Subcutaneous abdominal adipose tissue (tissue), 5 donors: ENCODE measurements around the gene STX19.

ENCODE experiments used
- H3K27ac ChIP-seq: one replicate; pipeline ENCODE4 v1.7.0; 2013; ENCODE audit warnings: low read depth, mild to moderate bottlenecking, inconsistent platforms, low read length, moderate library complexity
- H3K27me3 ChIP-seq, 5 donors: one replicate each; pipeline ENCODE4 v1.7.0; 2013; ENCODE audit warnings: low read length in 5 of 5, inconsistent platforms in 1 of 5; ENCODE audit not compliant: control insufficient read depth in 5 of 5, insufficient read depth in 4 of 5
- H3K36me3 ChIP-seq, 5 donors: one replicate each; pipeline ENCODE4 v1.7.0; 2013; ENCODE audit warnings: low read length in 5 of 5; ENCODE audit not compliant: control insufficient read depth in 5 of 5, insufficient read depth in 5 of 5
- H3K4me1 ChIP-seq, 5 donors: one replicate each; pipeline ENCODE4 v1.7.0; 2013; ENCODE audit warnings: low read length in 5 of 5, mild to moderate bottlenecking in 3 of 5, moderate library complexity in 1 of 5; ENCODE audit not compliant: control insufficient read depth in 5 of 5, insufficient read depth in 5 of 5
- H3K4me3 ChIP-seq, 5 donors: one replicate each; pipeline ENCODE4 v1.7.0; 2013; ENCODE audit warnings: low read length in 5 of 5, low read depth in 1 of 5
- H3K9ac ChIP-seq, 5 donors: one replicate each; pipeline ENCODE4 v1.7.0; 2013; ENCODE audit warnings: low read length in 5 of 5, mild to moderate bottlenecking in 4 of 5, moderate library complexity in 3 of 5
- H3K9me3 ChIP-seq, 5 donors: one replicate each; pipeline ENCODE4 v1.7.0; 2013; ENCODE audit warnings: low read length in 5 of 5; ENCODE audit not compliant: control insufficient read depth in 5 of 5
- donor health status: healthy.
- donor health status: healthy.
- donor health status: healthy.
- donor health status: healthy.
- donor health status: healthy.

The STX19 gene

DNA sequence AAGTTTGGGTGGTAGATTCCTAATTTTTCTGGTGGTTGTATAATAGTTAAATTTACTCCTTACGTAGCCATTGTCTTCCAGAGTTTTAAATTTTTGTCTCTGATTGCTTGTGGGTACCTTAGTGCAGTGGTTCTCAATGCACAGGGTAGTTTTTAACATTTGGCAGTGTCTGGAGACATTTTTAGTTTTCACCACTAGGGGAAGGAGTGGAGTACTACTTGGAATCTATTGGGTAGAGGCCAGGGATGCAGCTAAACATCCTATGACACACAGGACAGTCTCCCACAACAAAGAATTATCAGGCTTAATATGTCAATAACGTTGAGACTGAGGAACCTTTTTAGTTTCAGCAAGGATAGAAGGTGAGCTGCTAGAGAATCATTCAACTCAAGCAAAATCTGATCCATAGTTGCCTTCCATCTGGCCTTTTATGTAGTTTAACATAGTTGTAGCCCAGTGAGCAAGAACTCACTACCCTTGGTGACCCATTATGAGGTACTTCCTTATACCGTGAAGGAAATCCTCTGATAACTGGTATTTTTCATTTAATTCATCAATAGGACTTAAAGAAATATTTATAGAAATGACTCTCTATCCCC, 8.6 kb upstream of the STX19 start:
- Histone ChIP-seq H3K9me3 (peaks cover 0 to 2% (median 0%) of the 10 kb centered on the region in 5 donors), H3K4me3 (no peak overlapping the region), H3K4me1 (no peaks in the 10 kb centered on the region), H3K27me3 (no peaks in the 10 kb centered on the region), H3K9ac (no peak overlapping the region), H3K27ac (no peak overlapping the region), H3K36me3 (no peaks in the 10 kb centered on the region)

DNA sequence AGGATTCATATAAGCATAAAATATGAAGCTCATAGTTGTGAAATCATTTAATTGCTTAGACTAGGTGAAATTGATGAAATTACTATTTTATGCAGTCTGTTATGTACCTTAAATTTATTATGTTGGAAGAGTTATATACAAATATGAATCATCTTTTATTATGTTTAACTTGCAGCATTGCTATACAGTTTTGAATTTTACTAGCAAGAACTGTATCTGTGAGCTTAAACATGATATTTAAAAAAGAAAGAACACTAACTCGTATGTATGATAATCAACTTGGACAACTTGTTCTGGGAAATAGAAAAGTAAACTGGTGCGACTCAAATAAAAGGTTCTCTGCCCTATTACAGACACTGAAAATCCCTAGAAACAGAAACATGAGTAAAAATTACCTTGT, 1.8 kb downstream of the STX19 start:
- Histone ChIP-seq H3K4me1 (no peaks in the 10 kb centered on the region), H3K9me3 (no peaks in the 10 kb centered on the region), H3K36me3 (peaks cover 0 to 2% (median 0%) of the 10 kb centered on the region in 5 donors), H3K4me3 (no peak overlapping the region), H3K9ac (no peak overlapping the region), H3K27ac (no peak overlapping the region), H3K27me3 (no peaks in the 10 kb centered on the region)

DNA sequence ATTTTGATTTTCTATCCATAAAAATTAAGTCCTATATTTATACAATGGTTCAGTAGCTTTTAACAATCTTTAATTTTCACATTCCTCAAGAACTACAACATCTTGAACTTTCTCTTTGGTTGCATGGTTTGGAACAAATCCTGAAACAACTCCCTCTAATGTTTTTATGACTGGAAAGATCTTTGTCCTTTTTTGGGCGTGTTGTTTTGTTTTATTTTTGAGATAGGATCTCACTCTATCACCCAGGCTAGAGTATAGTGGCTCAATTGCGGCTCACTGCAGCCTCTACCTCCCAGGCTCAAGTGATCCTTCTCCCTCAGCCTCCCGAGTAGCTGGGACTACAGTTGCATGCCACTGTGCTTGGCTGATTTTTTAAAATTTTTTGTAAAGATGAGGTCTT, 4.0 kb downstream of the STX19 start:
- no peaks in the 10 kb centered on the region for H3K4me1 ChIP-seq
- no peak overlapping the region for H3K27ac ChIP-seq
- H3K9me3 ChIP-seq = no peaks in the 10 kb centered on the region
- no peaks in the 10 kb centered on the region for H3K27me3 ChIP-seq
- H3K4me3 ChIP-seq = no peak overlapping the region
- H3K9ac ChIP-seq = no peak overlapping the region
- H3K36me3 ChIP-seq = peaks cover 0 to 3% (median 0%) of the 10 kb centered on the region in 5 donors

DNA sequence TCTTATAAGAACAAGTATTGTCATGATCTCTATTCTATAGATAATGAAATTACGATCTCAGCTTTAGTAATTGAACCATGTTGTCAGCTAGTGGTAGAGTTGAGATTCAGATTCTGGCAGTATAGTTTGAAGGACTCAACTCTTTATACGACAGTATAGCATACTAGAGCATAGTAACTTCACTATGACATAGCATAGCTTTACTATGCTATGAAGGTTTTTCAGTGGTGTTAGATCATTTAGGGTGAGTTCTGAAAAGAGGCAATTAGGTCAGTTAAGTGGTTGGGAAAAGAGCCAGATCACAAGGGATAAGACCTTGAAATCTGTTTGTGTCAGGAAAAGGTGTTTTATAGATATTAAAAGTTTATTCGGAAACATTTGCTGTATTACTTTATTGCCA, 8.1 kb downstream of the STX19 start:
- Histone ChIP-seq H3K9ac (no peak overlapping the region), H3K4me1 (no peaks in the 10 kb centered on the region), H3K36me3 (peaks cover 0 to 3% (median 0%) of the 10 kb centered on the region in 5 donors), H3K9me3 (no peaks in the 10 kb centered on the region), H3K27ac (no peak overlapping the region), H3K4me3 (no peak overlapping the region), H3K27me3 (no peaks in the 10 kb centered on the region)

DNA sequence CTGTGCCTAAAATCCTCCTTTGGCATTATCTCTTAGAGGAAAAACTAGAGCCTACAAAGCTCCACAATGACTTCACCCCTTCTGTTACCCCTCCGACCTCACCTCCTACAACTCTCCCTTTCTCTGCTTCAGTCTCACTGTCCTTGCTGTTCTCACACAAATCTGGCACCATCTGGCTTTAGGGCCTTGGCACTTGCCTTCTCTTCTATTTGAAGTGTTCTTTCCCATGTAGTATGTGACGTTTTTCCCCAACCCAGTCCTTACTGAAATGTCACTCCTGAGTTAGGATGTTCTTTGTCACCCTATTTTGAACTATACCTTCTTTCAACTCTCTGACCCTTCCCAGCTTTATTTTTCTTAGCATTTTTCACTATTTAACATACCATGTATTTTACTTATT, 8.7 kb downstream of the STX19 start:
- no peak overlapping the region for H3K9ac ChIP-seq
- H3K27me3 ChIP-seq = no peaks in the 10 kb centered on the region
- H3K36me3 ChIP-seq = peaks cover 0 to 3% (median 0%) of the 10 kb centered on the region in 5 donors
- no peak overlapping the region for H3K27ac ChIP-seq
- H3K4me1 ChIP-seq = no peaks in the 10 kb centered on the region
- no peaks in the 10 kb centered on the region for H3K9me3 ChIP-seq
- H3K4me3 ChIP-seq = no peak overlapping the region

DNA sequence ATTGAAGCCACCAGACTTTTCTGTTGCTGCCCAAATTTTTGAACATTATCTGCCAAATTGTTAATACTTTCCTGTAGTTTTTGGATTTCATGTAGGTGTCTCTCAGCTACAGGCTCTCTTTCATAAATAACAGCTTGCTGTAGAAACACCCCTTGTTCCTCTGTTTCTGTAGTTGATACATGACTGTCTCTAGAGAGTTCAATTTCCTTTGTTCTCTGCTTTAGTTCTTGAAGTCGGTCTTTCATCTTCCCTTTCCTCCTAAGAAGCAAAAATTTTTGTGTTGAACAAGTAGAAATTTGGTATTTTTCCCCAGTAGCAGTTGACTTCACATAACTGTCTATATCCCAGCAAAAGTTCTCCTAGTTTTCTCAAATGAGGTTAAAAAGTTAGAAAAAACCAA, 13.4 kb downstream of the STX19 start:
- no peak overlapping the region for H3K27ac ChIP-seq
- H3K36me3 ChIP-seq = no peaks in the 10 kb centered on the region
- no peak overlapping the region for H3K4me3 ChIP-seq
- peaks cover 0 to 4% (median 0%) of the 10 kb centered on the region in 5 donors for H3K4me1 ChIP-seq
- no peaks in the 10 kb centered on the region for H3K9me3 ChIP-seq
- H3K9ac ChIP-seq = no peak overlapping the region
- H3K27me3 ChIP-seq = no peaks in the 10 kb centered on the region

DNA sequence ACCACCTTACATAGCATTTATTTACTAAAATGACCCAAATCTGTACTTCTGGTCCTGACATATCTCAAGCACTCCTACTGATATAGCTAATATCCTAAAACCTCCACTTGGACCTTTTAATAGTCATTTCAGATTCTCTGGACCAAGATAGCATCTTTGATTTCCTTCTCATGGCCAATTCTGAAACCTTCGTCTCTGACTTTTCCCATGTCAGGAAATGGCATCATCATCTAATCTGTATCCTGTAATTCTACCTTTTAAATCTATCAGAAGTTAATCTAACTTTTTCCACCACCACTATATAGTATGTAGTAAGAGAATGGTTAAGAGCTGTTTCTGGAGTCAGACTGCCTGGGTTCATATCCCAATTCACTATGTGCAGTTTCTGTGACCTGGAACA, 16.2 kb downstream of the STX19 start:
- no peak overlapping the region for H3K4me3 ChIP-seq
- H3K9me3 ChIP-seq = no peaks in the 10 kb centered on the region
- H3K4me1 ChIP-seq = peaks cover 0 to 4% (median 0%) of the 10 kb centered on the region in 5 donors
- no peak overlapping the region for H3K27ac ChIP-seq
- no peak overlapping the region for H3K9ac ChIP-seq
- H3K36me3 ChIP-seq = peaks cover 0 to 2% (median 0%) of the 10 kb centered on the region in 5 donors
- H3K27me3 ChIP-seq = no peaks in the 10 kb centered on the region

DNA sequence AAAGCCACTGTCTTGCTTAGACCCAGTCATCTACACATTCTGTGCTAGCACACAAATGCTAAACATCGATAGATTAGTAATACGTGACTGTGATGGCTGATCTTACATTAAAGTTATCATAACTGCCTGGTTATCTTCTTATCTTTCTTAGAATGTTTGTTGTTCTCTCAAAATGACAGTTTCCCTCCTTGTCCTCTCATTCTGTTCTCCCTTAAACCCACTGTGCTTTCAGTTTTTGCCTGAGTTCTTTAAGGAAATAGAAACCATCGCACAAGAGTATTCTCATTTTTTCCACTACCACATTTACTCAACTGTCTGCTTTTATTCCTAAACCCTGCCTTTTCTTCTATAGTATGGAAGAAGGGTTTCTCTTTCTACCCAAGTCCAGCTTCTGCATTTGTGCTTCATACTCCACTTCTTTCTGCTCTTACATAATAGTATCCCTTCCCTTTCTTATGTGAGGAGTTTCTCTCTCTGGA, 17.1 kb downstream of the STX19 start:
- H3K36me3 ChIP-seq = peaks cover 0 to 6% (median 0%) of the 10 kb centered on the region in 5 donors
- H3K4me3 ChIP-seq = no peak overlapping the region
- no peaks in the 10 kb centered on the region for H3K27me3 ChIP-seq
- no peaks in the 10 kb centered on the region for H3K9me3 ChIP-seq
- peak overlapping the region; percentile 11 for H3K27ac ChIP-seq
- H3K9ac ChIP-seq = no peak overlapping the region
- peaks cover 0 to 4% (median 0%) of the 10 kb centered on the region in 5 donors for H3K4me1 ChIP-seq

DNA sequence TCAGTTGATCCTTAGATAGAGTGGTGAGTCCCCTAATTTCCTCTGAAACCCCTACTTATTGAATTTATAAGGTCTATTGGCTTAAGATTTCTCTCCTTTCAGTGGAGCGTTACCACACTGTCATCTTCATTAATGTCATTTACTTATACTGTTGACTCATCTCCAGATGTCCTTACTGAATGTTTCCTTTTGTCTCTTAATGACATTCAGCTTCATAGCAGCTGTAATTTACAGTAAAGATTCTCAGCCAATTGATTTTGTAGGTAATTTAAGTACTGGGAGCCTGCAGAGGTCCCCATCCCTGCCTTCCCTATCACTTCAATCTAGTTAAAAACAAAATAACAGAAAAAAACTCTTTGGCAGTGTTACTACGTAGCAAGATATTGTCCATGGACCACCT, 18.8 kb downstream of the STX19 start:
- H3K27ac ChIP-seq = no peak overlapping the region
- H3K36me3 ChIP-seq = peaks cover 0 to 6% (median 0%) of the 10 kb centered on the region in 5 donors
- H3K27me3 ChIP-seq = no peaks in the 10 kb centered on the region
- H3K9ac ChIP-seq = no peak overlapping the region
- no peaks in the 10 kb centered on the region for H3K9me3 ChIP-seq
- peaks cover 0 to 4% (median 0%) of the 10 kb centered on the region in 5 donors for H3K4me1 ChIP-seq
- H3K4me3 ChIP-seq = no peak overlapping the region

DNA sequence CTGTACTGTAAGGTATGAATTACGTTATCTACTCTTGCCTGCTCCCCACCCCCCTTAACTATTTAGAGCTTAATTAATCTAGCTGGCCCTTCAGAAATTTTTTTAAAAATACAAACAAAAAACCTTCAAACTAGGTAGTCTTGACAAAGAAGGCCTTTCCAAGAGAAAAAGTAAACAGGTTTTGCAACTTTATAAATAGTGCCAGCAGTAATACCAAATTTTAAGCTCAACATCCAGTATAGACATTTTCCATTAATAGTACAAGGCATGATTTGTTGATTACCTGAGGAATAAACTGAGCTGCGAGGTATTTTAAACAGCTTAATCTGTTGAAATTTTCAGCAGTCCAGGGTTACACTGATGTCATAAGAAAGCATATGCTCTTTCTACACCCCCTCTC, 20.1 kb downstream of the STX19 start:
- Histone ChIP-seq H3K4me1 (peaks cover 0 to 5% (median 0%) of the 10 kb centered on the region in 5 donors), H3K27ac (no peak overlapping the region)

More for the DNA sequence above, 20.1 kb downstream of the STX19 start:
- Histone ChIP-seq H3K36me3 (peaks cover 0 to 6% (median 0%) of the 10 kb centered on the region in 5 donors), H3K27me3 (no peaks in the 10 kb centered on the region), H3K4me3 (no peak overlapping the region), H3K9me3 (no peaks in the 10 kb centered on the region), H3K9ac (no peak overlapping the region)
